ENCODE data around the gene ODF4.
"Not testable (repeated sequence)": the region's sequence is repeated elsewhere in the genome, so short reads cannot be mapped to it uniquely, and the experiment has no call there.

The ODF4 gene

GRCh38 chr17:8333281-8333680, 6.4 kb upstream of the ODF4 start:
- no peak for TF ChIP-seq CTCF (IDR thresholded peaks at IDR 0.05; ENCODE audit: control extremely low read depth, extremely low read depth, low read depth, missing control alignments)
- DNase-seq (ENCODE audit: extremely low spot score) = no peak
- POLR2A ChIA-PET = no interaction called here
- CTCF ChIA-PET = no interaction called here

GRCh38 chr17:8337802-8338752, 1.6 kb upstream of the ODF4 start:
- no peak for TF ChIP-seq CTCF (IDR thresholded peaks at IDR 0.05; ENCODE audit: control extremely low read depth, extremely low read depth, low read depth, missing control alignments)
- DNase-seq (ENCODE audit: extremely low spot score) = no peak
- ChIA-PET POLR2A (interaction anchor here (0.6 kb wide), 1 partner anchor 166 kb away, joined by 4 read pairs; no protein-coding TSS in a partner anchor), CTCF (interaction anchor here (0.9 to 1.9 kb wide), 7 partner anchors 9 to 408 kb away, joined by 3 to 6 read pairs (median 4); partner anchors contain the start of gene KRABD2)

GRCh38 chr17:8338753-8339140, 893 bp upstream of the ODF4 start:
- ChIA-PET POLR2A (no interaction called here), CTCF (interaction anchor here (1.1 to 1.9 kb wide), 6 partner anchors 8 to 45 kb away, joined by 3 to 6 read pairs (median 4); partner anchors contain the start of gene KRABD2)
- no peak for TF ChIP-seq CTCF (IDR thresholded peaks at IDR 0.05; ENCODE audit: control extremely low read depth, extremely low read depth, low read depth, missing control alignments)
- no peak for DNase-seq (ENCODE audit: extremely low spot score)

- DNase-seq (ENCODE audit: extremely low spot score) = no peak
- CTCF ChIA-PET = interaction anchor here (0.8 kb wide), 1 partner anchor 14 kb away, joined by 3 read pairs; no protein-coding TSS in a partner anchor
- POLR2A ChIA-PET = no interaction called here
- no peak for TF ChIP-seq CTCF (IDR thresholded peaks at IDR 0.05; ENCODE audit: control extremely low read depth, extremely low read depth, low read depth, missing control alignments)
Measured at GRCh38 chr17:8341456-8341855, 1.8 kb downstream of the ODF4 start.

- no peak for TF ChIP-seq CTCF (IDR thresholded peaks at IDR 0.05; ENCODE audit: control extremely low read depth, extremely low read depth, low read depth, missing control alignments)
- ChIA-PET CTCF (interaction anchor here (1.1 to 1.3 kb wide), 2 partner anchors 10 to 19 kb away, joined by 3 read pairs; no protein-coding TSS in a partner anchor), POLR2A (no interaction called here)
- DNase-seq (ENCODE audit: extremely low spot score) = no peak
Measured at GRCh38 chr17:8345052-8345690, 5.5 kb downstream of the ODF4 start.

- no peak for TF ChIP-seq CTCF (IDR thresholded peaks at IDR 0.05; ENCODE audit: control extremely low read depth, extremely low read depth, low read depth, missing control alignments)
- ChIA-PET POLR2A (interaction anchor here (0.6 kb wide), 1 partner anchor 11 kb away, joined by 9 read pairs; no protein-coding TSS in a partner anchor), CTCF (interaction anchor here (1.3 to 1.7 kb wide), 3 partner anchors 8 to 31 kb away, joined by 3 to 4 read pairs (median 3); partner anchors contain the start of gene KRABD2)
- DNase-seq (ENCODE audit: extremely low spot score) = no peak
Measured at GRCh38 chr17:8345951-8346665, 6.5 kb downstream of the ODF4 start.

GRCh38 chr17:8347001-8347400, 7.4 kb downstream of the ODF4 start:
- CTCF ChIA-PET = interaction anchor here (1.4 to 1.7 kb wide), 2 partner anchors 9 to 30 kb away, joined by 3 to 4 read pairs; partner anchors contain the start of gene KRABD2
- POLR2A ChIA-PET; DNase-seq (ENCODE audit: extremely low spot score): not testable (repeated sequence)

Measured in GM10248 (cell line).